ENCODE results near the gene MYOF. TPM values are rescaled to one million over a fixed set of nuclear protein-coding genes. Genes with fewer than 3 reads are reported as not detected.

MYOF gene
- total and polyA plus RNA-seq, 9 of the 15 experiments (the other 6 are each of a cell fraction or from before 2014, with no cell fraction given): 0.06 to 0.27 TPM; not detected in 7

DNA sequence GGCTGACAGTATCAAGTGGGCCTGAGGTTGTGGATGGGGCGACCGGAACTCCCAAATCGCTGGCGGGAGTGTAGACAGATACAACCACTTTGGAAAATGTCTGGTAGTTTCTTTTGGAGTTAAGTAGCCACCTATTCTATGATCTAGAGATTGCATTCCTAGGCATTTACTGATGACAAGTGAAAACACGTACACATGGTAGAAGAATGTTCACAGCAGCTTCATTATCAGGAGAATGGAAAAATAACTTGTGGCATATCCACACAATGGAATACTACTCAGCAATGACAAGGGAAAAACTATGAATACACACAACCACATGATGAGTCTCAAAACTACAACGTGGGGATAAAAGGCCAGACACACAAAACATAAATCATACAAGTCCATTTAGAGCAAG, 146.0 kb downstream of the MYOF start:
- no peak overlapping the region for H3K4me2 ChIP-seq (ENCODE audit: insufficient read depth, low read length)
- no peaks in the 10 kb centered on the region for H3K79me2 ChIP-seq (ENCODE audit: control insufficient read depth, insufficient read depth, low read length)
- no peaks in the 10 kb centered on the region for H3K9me3 ChIP-seq (replicated peaks; ENCODE audit: control insufficient read depth, insufficient read depth, low read depth, low read length)
- ChIA-PET CTCF (ENCODE audit: low intra/inter-chr PET ratio) (no interaction called here), POLR2A (no interaction called here)
- no peak for ATAC-seq
- H3K9ac ChIP-seq (ENCODE audit: insufficient read depth in 1 of 2, low read depth in 2 of 2, low read length in 2 of 2): no peak overlapping the region
- no peaks in the 10 kb centered on the region for H3K36me3 ChIP-seq (ENCODE audit: control insufficient read depth, insufficient read depth, low read length)
- H3K27ac ChIP-seq (ENCODE audit: extremely low read depth, low read depth, low read length): no peak overlapping the region
- WGBS (ENCODE audit: insufficient coverage, low coverage, missing lambda C conversion rate): 3% methylated on average over 6 of the region's 6 CpGs
- intact Hi-C loops (cut with micrococcal nuclease) (no loop called here), in situ Hi-C loops (cut with MboI) (no loop called here)
- H3K4me3 ChIP-seq: no peak overlapping the region
- no peak for DNase-seq (ENCODE audit: extremely low read depth in 1 of 4, low spot score in 3 of 4)
- H3K27me3 ChIP-seq (ENCODE audit: control insufficient read depth in 2 of 2, insufficient read depth in 2 of 2, low read length in 2 of 2): peaks cover 2 to 21% of the 10 kb centered on the region in 2 experiments; a peak in 3 of 5 replicates
- H2AFZ ChIP-seq (ENCODE audit: low read depth, low read length): no peak overlapping the region
- TF ChIP-seq POLR2A (conservative IDR thresholded peaks at IDR 0.05): no peak
- TF ChIP-seq NR4A1 (CRISPR knock-in tag; IDR thresholded peaks at IDR 0.05): no peak
- no peak for TF ChIP-seq NR4A1 (tag; IDR thresholded peaks at IDR 0.05)
- TF ChIP-seq RFX7 (CRISPR knock-in tag; IDR thresholded peaks at IDR 0.05): no peak
- no peak for TF ChIP-seq POLR2G (IDR thresholded peaks at IDR 0.05; ENCODE audit: low read depth, low read length)
- no peak for TF ChIP-seq ZBTB8A (IDR thresholded peaks at IDR 0.05; ENCODE audit: partially characterized antibody)
- TF ChIP-seq HMGXB4 (CRISPR knock-in tag; IDR thresholded peaks at IDR 0.05): no peak
- TF ChIP-seq, protein P1, sequence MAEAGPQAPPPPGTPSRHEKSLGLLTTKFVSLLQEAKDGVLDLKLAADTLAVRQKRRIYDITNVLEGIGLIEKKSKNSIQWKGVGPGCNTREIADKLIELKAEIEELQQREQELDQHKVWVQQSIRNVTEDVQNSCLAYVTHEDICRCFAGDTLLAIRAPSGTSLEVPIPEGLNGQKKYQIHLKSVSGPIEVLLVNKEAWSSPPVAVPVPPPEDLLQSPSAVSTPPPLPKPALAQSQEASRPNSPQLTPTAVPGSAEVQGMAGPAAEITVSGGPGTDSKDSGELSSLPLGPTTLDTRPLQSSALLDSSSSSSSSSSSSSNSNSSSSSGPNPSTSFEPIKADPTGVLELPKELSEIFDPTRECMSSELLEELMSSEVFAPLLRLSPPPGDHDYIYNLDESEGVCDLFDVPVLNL (CRISPR knock-in tag; IDR thresholded peaks at IDR 0.05; ENCODE audit: low read depth): no peak
- BruUV-seq (replicated peaks): no TSS peak
- H3K4me1 ChIP-seq (replicated peaks in 1 of 2; ENCODE audit: control insufficient read depth in 2 of 2, insufficient read depth in 2 of 2, low read length in 2 of 2): no peaks in the 10 kb centered on the region
- no peak for FAIRE-seq
- no peaks in the 10 kb centered on the region for H3K9me1 ChIP-seq (ENCODE audit: control insufficient read depth, insufficient read depth, low read length)
- H4K20me1 ChIP-seq (replicated peaks; ENCODE audit: control insufficient read depth, insufficient read depth, low read length): no peaks in the 10 kb centered on the region

All from K562 (cell line).